Renal cortex interstitium (tissue), 11 donors: Measurements from ENCODE around the gene ST7. TPM values are rescaled to one million over a fixed set of nuclear protein-coding genes. Genes with fewer than 3 reads are reported as not detected.
A peak's percentile ranks its signal among the peaks of the same experiment; 100 is the strongest.

Experiments
- DNase-seq, 11 donors: peaks; one replicate each; pipeline ENCODE4 v3.0.0-alpha.2; 2013; ENCODE audit warnings: low read depth in 9 of 11, low spot score in 4 of 11; ENCODE audit errors: extremely low read depth in 1 of 11
- polyA plus RNA-seq, 3 donors: library from polyadenylated mRNA; unstranded; fragments of 120-200 nt; gene quantifications; one replicate each; pipeline ENCODE4 v1.2.1, GENCODE V29; 2013; ENCODE audit not compliant: insufficient read length in 3 of 3

The ST7 gene
- polyA plus RNA-seq, 3 donors = 27.1 to 30.2 (median 29.6) TPM

DNA sequence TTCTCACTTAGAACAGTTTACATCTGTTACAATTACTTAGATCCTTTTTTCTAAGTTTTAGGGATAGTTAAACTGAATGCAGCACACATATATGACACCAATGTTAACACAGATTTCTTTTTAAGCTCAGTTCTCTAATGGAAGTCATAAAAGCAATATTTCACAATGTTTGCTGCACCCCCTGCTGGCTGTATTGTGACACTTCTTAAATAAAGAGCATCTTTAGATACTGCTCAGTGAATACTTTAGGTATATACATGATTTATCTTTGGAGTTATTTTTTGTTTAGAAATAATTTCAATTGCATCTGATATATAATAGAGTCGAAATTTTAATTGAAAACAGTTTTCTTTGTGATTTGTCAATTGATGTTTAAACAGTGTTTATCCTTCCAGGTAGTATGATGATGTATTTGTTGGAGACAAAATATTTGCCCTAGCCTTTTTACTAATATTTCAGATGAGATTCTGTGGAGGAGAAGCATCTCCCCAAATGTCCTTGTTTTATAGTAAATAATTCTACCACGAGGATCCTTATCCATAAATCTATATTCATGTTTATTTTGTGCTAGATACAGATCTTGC is 174.4 kb downstream of the ST7 start:
- DNase-seq = peak in 4 of 11 donors; percentile 31 to 66 (median 35)

DNA sequence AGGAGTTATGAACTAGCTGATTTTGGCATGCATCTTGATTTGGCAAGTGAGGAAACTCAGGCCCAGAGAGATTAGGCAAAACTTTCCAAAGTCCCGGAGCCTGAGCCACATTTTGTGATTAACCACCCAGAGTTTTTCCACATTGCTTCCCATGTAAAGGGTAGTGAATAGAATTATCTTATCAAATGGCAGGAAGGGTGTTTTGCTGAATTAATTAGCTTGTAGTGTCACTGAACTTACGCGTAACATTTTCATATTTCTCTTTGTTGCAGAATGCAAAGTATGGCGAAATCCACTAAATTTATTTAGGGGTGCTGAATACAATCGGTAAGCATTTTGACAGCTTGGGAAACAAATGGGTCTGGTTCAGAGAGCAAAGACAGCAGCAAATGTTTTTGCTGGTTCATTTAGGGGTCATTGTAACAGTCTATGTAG is 176.2 kb downstream of the ST7 start:
- DNase-seq = no peak

- DNase-seq = no peak
These were observed 177.0 kb downstream of the ST7 start for GRCh38 chr7:117130262-117130661.

DNA sequence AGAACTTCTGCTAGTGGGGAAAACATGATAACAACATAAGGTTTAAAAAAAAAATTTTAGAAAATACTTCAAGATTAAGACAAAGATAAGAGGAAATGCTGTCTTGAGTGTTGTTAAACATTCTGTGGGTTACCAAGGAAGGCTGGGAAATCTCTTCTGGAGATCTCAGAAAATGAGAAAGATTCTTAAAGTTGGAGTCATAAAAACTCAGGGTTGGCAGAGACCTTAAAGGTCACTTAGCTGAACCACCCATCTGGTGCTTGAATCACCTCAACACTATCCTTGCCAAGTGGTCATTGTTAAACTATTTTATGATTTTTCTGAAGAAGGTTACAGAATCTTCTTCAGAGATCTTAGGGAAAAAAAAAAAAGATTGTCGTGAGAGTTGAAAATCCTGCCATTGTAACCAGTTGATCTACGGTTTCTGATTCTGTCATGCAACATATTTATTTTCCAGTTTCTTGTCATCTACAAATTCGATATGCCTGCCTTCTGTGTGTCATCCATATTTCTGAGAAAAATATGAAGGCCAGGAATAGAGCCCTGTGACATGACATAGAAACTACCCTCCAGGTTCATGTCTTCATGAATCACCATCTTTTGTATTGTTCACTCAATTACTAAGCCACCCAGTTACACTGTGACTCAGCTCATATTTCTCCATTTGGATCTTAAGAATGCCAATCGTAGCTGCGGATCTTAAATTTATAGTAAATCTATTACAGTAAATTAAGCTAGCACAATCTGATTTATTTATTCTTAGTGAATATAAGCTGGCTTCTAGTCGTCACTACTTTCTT is 179.2 kb downstream of the ST7 start:
- DNase-seq = no peak

- no peak for DNase-seq
These were observed 179.8 kb downstream of the ST7 start for GRCh38 chr7:117133125-117133524.

- DNase-seq = no peak
These were observed 181.1 kb downstream of the ST7 start for GRCh38 chr7:117134411-117134810.

DNA sequence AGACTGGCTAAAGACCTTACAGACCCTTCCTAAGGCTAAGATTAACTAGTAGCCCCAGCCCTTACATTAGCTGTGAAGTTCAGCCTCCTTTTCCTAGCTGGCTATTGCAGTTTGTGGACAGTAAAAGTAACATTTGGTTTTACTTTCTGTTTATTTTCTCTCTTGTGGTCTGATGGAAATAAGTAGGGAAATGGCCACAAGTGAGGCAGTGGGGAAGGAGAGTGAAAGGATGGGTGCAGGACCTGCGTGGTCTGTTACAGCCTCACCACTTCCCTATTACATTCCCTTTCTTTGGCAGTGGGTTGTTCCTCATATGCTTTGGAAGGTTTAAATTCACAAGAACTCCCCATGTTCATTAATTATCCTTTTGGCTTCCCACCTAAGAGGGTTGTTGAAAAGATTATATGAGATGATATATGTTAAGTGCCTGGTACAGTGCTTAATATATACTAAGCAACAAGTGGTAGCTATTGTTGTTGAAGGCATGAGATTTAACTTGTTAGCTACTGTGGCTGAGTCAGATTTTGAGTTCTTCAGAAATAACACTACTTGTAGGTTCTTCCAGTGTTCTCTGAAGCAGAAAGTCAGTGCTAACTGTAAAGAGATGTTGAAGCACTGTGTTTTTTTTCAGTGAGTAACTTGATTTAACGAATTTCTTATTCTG is 181.7 kb downstream of the ST7 start:
- DNase-seq = no peak

GRCh38 chr7:117135553-117135891 is 182.2 kb downstream of the ST7 start:
- no peak for DNase-seq

DNA sequence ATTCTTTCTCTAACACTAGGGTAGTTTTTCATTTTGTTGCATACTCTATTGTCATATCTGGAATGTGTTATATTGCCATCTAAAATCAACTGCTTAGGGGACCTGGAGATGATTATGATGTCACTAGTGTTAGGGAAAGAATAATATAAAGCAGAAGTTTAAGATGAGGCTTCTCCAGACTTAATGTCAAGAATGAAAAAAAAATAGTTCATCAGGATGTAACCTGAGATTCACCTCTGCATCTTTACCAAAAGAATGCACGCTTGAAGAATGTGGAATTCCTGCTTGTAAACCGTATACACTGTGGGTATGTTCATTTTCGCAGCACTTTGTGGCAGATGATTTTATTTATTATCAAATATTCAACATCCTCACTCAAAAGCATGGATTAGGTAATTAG is 184.6 kb downstream of the ST7 start:
- DNase-seq = no peak

- DNase-seq = no peak
These were observed 185.2 kb downstream of the ST7 start for GRCh38 chr7:117138495-117138894.

- no peak for DNase-seq
These were observed 185.7 kb downstream of the ST7 start for GRCh38 chr7:117138981-117139380.

DNA sequence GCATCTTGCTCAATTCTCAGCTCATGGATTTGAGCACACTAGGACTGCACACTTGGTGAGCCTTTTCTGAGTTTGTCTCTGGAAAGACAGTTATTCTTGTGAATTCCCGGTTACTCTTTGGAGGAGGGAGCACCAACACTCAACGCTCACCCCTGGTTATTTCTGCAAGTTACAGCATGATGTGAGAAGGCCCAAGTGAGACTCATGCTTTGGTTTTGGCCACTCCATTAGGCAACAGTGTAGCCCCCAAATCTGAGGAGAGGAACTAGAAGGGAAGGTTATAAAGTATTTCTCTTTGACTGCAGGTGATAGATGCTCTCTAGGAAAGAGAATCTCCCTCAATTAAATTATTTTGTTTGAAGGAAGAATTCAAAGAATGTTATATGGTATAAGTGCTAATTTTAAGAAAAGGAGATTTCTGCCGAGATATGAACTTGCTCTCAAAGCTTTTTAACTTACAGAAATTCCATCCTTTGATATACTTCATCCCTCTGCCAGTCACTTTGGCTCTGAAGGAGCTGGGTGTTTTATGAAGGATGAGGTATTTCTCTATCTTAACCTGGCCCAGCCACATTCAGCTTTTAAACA is 186.2 kb downstream of the ST7 start:
- no peak for DNase-seq

DNA sequence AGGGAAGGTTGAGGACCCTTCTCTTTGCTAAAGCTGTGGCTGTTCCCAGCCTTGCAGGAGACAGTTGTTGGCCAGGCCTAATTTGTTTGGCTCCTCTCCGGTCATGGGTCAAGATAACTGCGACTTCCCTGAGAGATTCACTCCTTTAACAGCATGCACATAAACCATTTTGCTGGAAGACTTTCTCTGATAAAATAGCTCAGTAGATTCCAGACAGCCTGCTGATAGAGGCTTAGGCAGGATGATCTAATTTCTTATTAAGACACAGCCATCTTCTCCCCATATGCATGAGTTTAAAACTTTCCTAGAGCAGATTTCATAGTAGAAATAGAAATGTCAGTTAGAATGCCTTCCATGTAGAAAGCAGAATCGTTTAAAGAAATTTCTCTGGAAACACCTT is 187.6 kb downstream of the ST7 start:
- no peak for DNase-seq

GRCh38 chr7:117143066-117143465 is 189.8 kb downstream of the ST7 start:
- DNase-seq = no peak

- no peak for DNase-seq
These were observed 190.3 kb downstream of the ST7 start for GRCh38 chr7:117143580-117143979.

GRCh38 chr7:117145333-117145732 is 192.0 kb downstream of the ST7 start:
- DNase-seq = no peak

GRCh38 chr7:117146059-117146458 is 192.8 kb downstream of the ST7 start:
- DNase-seq = no peak

DNA sequence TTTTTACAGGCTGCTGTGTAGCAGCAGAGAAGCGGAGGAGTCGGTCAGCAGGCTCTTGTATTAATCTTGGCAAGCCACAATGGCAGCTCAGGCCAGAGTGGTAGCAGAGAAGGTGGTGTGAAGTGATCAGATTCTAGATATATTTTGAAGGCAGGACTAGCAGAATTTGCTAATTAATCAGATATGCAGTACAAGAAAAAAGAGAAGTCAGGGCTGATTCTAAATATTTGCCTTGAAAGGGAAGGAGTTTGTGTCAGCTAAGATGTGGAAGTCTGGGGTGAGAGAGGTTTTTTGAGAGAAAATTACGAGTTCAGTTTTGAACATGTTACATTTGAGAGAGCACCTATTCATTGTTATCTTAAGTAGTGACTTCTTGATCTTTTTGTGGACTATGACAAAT is 193.2 kb downstream of the ST7 start:
- DNase-seq = no peak

GRCh38 chr7:117148971-117149370 is 195.7 kb downstream of the ST7 start:
- DNase-seq = no peak

DNA sequence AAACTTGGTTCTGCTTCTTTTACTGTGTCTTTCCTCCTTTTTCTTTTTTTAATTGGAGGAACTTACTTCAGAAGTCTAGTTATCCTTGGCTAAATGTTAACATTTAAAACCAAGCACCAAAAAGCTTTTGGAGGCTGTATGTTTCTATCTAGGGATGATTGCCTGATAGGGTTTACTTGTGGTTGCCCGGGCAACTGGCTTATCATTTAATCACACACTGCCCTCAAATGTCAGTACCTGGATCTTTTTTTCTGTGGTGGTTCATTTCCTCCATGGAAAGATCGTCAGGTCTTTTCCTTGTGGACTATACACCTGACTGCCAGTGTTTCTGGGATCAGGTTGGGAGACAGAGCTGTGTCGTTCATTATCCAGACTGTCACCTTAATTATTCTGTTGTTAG is 196.4 kb downstream of the ST7 start:
- no peak for DNase-seq
